ENCODE measurements around the gene MATR3.

MATR3 gene

GRCh38 chr5:139272471-139273321 lies 20.8 kb upstream of the MATR3 start:
- no peak for DNase-seq (ENCODE audit: low read depth in 3 of 3)

DNA sequence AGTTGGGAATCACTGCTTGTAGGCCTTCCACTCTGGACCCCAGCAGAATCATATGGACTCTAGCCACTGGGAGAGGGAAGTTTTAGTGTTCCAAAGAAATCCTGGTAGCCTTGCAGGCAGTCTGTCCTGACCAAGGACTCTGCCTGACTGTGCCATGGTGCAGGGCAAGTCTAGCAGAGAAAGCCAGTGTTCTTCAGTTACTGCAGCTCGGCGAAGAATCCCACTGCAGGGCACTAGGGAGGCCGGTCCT lies 20.3 kb upstream of the MATR3 start:
- DNase-seq (ENCODE audit: low read depth in 3 of 3) = no peak

DNA sequence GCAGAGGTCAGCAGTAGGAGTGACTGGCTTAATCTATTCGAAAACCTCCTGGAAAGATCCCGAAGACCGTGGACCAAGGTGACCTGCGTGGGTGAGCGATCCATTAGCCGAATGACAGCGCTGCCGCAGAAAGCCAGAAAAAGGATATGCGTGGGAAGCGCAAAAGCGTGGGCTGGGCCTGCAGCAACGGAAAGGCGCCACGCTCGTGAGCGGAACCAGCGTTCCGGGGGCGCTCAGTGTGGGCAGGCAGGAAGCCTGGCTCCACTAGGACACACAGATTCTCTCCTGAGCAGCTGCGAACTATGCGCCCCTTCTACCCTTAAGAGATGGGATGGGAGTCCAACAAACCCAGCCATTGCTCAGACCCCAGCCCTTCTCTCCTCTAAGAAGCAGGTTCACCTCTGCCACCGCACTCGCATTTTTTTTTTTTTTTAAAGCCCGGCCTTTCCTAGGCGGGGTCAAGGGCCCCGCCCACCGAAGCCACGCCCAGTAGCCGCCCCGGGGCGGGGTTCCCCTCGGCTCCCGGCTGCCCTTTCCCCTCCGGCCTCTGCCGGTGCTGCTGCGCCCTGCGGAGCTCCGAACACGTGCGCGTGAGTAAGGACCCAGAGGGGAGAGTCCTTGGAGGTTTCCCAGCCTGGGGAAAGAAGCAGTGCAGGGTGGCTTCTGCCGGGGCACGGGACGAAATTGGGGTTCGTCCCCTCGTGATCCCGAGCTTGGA lies 19.8 kb upstream of the MATR3 start:
- DNase-seq (ENCODE audit: low read depth in 3 of 3) = peak; percentile 80 to 87 (median 86)

GRCh38 chr5:139275536-139275935 lies 18.0 kb upstream of the MATR3 start:
- no peak for DNase-seq (ENCODE audit: low read depth in 3 of 3)

GRCh38 chr5:139275956-139276355 lies 17.6 kb upstream of the MATR3 start:
- DNase-seq (ENCODE audit: low read depth in 3 of 3) = no peak

DNA sequence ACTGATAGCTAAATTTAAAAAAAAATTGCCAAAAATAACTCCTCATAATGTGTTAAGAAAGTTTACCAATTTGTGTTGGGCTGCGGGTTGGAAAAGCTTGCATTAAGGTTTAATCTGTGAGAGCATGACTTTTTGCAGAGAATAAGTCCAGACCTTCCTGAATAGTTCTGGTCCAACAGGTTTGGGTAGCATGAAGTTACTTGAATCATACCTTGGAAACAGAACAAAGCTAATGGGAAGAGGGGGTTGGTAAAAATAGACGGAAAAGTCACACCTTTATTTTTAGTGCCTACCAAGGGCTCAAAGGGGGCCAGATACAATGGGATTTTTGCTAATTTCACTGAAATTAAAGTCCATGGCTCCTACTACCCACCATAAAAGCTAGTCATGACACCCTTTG lies 17.1 kb upstream of the MATR3 start:
- DNase-seq (ENCODE audit: low read depth in 3 of 3) = no peak

- no peak for DNase-seq (ENCODE audit: low read depth in 3 of 3)
Measured at GRCh38 chr5:139277171-139277570, 16.4 kb upstream of the MATR3 start.

GRCh38 chr5:139278540-139279274 lies 14.8 kb upstream of the MATR3 start:
- DNase-seq (ENCODE audit: low read depth in 3 of 3) = no peak

DNA sequence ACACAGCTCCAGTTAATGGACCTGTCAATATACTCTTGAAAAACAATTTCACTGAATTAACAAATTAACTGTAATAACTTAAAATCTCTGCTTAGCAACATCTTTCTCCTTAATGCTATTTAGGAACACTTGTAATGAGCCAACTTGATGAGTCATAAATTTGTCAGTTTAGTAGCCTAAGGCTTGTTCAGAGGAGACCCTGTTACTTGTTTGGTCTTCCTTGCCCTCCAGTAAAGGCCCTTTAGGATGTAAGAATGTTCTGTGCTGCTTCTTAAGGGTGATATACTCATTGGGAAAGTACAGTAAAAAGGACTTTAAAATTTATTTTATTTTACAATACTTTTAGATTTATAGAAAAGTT lies 11.4 kb upstream of the MATR3 start:
- DNase-seq (ENCODE audit: low read depth in 3 of 3) = no peak

DNA sequence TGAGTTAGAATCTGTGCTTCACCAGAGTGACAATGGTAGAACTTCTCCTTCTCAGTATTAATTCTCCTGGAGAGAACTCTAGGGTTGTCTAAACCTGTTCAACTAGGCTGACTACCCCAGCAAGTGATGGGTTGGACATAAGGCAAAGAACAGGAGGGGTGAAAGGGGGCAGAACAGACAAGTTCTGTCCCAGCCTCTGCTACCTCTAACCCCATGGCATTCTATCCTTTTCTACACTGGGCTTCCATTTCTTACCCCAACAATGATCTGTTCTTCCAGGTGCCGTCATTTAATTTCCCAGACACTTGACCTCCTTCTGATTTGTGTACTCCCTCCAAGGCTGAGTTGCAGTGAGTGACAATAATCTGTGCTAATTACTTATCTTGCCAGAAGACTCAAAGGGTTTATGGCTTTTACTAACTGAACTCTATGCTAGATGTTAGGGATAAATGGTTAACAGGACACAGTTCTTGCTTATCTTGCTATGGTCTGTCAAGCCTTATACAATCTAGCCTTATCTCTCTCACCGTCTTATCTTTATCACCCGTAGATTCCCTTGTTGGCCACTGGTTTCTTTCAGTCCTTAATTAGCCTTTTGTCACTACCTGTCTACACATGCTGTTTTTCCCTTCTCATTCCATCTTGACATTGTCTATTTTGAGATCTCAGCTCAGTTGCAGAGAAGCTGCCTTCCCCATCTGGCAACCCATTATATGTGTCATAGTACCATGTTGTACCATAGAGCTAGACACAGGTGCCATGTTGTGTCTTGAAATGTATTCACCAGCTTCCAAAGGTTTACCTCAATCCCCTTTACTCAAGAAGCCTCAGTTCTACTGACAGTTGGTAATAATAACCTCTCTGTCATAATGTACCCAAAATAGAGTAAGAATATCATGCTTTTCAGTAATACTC lies 10.0 kb upstream of the MATR3 start:
- DNase-seq (ENCODE audit: low read depth in 3 of 3) = no peak

DNA sequence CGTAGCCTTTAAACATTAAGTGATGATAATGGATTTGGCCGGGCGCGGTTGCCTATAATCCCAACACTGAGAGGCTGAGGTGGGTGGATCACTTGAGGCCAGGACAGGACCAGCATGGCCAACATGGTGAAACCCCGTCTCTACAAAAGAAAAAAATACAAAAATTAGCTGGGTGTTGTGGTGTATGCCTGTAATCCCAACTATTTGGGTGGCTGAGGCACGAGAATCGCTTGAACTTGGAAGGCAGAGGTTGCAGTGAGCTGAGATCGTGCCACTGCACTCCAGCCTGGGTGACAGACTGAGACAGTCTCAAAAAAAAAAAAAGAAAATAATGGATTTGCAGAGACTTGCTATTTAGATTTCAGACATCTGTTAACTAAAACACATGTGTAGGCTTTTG lies 9.2 kb upstream of the MATR3 start:
- no peak for DNase-seq (ENCODE audit: low read depth in 3 of 3)

DNA sequence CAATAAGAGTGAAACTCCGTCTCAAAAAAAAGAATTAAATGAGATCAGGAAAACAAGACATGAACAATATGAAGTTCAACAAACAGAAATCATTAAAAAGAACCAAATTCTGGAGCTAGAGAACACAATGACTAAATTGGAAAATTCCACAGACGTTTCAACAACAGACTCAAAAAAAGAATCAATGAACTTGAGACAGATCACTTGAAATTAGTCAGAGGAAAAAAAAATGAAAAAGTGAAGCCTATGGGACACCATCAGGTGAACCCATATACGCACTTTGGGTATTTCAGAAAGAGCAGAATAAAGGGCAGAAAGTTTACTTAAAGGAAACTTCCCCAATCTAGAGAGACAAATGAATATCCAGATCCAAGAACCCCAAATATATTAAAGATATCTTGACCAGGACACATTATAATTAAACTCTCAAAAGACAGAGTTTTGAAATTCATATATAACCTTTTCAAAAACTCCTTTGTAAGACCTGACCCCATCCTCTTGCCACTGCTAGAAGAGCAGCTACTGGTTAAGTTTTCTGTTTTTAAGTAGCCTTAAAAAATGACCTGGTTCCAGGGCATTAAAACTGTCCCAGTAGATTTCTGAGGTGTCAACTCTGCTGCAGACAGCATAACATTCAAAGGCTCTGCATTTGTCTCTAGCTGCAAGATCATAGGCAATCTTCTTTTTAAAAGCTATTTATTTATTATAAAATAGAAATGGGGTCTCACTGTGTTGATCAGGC lies 7.7 kb upstream of the MATR3 start:
- no peak for DNase-seq (ENCODE audit: low read depth in 3 of 3)

GRCh38 chr5:139287890-139288635 lies 5.5 kb upstream of the MATR3 start:
- DNase-seq (ENCODE audit: low read depth in 3 of 3) = no peak

- no peak for DNase-seq (ENCODE audit: low read depth in 3 of 3)
Measured at GRCh38 chr5:139291051-139291450, 2.5 kb upstream of the MATR3 start.

DNA sequence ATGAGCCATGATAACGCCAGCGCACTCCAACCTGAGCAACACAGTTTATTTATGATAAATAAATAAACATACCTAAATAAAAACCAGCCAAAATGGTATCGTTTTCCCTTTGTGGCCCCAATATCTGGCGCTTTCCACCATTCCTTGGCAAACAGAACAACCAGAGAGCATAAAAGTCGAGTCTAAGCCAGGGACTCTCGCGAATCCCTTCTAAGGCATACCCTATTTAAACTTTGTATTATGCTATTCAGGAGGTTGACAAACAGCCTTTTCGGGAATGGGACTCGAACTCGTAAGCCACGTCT lies 386 bp upstream of the MATR3 start:
- no peak for DNase-seq (ENCODE audit: low read depth in 3 of 3)

DNA sequence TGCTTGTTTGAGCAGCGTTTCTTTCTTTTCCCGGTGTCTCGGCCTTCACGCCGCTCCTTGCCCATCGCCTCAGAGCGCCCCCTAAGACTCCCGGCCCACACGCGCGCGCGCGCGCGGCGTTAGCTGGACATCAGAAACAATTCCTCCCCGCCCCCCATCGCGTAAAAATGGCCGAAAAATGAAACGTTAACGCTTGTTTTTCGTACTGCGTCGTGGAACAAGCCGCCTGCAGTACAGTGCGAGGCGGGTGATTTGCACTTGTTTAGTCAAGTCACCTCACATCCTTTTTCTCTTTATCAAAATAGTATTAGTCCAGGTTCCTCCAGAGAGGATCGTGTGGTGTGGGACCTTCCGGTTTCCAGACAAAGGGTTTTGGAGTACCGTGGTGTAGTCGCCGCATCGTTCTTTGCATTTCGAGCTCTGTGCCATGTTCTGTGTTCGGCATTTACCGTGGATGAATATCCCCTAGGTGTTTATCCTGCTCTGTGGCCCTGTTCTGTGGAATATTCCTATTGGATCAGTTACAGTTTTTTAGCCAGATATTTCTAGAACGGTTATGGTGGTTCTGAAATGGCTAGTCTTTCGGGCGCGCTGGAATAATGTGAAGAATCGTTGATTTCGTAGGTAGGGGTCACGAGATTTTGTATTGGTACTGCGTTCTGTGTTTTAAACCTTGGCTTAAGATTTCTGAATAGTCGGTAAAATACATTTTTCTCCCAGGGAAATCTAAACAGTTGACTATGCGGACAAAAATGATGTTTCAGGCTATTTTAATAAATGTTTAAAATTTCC lies 1.0 kb downstream of the MATR3 start:
- peak in 2 of 3 experiments; percentile 40 to 45 for DNase-seq (ENCODE audit: low read depth in 3 of 3)

- no peak for DNase-seq (ENCODE audit: low read depth in 3 of 3)
Measured at GRCh38 chr5:139295346-139296057, 2.0 kb downstream of the MATR3 start.

GRCh38 chr5:139296198-139296597 lies 2.7 kb downstream of the MATR3 start:
- no peak for DNase-seq (ENCODE audit: low read depth in 3 of 3)

GRCh38 chr5:139296862-139297326 lies 3.4 kb downstream of the MATR3 start:
- DNase-seq (ENCODE audit: low read depth in 3 of 3) = no peak

Data from stimulated activated CD4-positive, alpha-beta T cell treated with anti-CD3 and anti-CD28 coated beads, TNF-alpha, amount 100 ng/mL, for 24 hours (primary cell).